ENCODE results near the gene ADAM11. TPM values are rescaled to one million over a fixed set of nuclear protein-coding genes. Genes with fewer than 3 reads are reported as not detected.

ADAM11 gene
- total RNA-seq, 1 experiment from 2014 or later: 0.12 TPM

DNA sequence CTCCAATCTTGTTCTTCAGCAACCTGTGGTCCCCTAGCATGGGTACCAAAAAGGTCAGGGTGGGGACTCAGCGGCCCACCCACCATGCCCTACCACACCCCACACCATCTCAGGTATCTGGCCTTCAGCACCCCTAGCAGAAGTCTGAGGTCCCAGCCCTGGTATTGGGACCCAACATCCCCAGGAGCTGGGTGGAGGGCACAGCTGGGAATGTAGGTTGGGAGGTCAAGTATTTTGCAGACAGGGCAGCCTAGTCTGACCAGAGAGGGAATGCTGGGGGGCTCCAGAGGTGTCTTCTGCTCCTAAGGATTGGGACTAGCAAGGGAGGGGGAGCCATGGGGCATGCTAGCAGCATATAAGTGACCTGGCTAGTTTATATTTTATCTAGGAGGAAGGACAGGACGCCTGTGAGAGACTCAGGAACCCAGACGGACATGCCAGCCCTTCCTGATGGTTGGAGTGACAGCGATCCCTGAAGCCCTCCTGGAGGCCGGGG is 822 bp upstream of the ADAM11 start:
- DNase-seq (ENCODE audit: low read depth): no peak

DNA sequence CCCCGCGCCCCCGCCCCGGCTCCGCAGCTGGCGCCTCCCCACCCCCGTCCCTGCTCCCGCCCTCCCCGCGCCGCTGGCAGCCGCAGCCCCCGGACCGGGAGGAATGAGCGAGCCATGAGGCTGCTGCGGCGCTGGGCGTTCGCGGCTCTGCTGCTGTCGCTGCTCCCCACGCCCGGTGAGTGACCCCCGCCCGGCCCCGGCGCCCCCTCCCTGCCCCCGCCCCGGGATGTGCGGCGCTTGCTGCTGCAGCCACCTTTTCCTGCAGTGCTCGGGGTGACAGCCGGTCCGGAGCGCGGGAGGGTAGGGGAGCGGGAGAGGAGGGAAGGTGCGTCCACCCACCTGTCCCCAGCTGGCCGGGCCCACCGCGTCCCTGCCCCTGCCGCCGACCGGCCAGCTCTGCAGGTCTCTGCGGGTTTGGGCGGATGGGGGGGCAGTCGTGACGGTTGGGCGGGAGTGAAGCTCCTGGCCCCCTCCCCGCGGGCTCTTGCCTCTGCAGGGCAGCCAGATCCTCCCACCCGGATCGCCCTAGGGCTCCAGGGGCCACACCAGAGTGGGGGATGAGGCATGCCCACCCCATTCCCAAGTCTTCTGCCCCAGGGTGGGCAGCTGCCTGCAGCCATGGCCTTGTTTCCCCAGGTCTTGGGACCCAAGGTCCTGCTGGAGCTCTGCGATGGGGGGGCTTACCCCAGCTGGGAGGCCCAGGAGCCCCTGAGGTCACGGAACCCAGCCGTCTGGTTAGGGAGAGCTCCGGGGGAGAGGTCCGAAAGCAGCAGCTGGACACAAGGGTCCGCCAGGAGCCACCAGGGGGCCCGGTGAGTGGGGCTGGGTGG is 513 bp downstream of the ADAM11 start:
- DNase-seq (ENCODE audit: low read depth): no peak

DNA sequence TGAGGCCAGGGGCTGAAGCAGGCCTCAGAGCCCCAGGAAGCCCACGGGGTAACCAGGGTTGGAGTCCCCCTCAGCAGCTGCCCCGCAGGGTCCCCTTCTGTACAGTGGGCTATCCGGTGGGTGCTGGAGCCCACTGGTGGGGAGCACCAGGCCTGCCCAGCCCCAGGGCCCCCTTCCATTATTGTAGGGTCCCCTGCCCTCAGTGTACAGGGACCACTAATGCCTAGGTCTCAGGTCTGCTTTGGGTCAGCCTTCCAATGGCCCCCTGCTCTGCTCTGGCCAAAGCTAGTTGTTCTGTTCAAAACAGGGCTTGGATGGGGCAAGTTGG is 1.1 kb downstream of the ADAM11 start:
- no peak for DNase-seq (ENCODE audit: low read depth)

GRCh38 chr17:44760474-44761308 is 1.9 kb downstream of the ADAM11 start:
- no peak for DNase-seq (ENCODE audit: low read depth)

DNA sequence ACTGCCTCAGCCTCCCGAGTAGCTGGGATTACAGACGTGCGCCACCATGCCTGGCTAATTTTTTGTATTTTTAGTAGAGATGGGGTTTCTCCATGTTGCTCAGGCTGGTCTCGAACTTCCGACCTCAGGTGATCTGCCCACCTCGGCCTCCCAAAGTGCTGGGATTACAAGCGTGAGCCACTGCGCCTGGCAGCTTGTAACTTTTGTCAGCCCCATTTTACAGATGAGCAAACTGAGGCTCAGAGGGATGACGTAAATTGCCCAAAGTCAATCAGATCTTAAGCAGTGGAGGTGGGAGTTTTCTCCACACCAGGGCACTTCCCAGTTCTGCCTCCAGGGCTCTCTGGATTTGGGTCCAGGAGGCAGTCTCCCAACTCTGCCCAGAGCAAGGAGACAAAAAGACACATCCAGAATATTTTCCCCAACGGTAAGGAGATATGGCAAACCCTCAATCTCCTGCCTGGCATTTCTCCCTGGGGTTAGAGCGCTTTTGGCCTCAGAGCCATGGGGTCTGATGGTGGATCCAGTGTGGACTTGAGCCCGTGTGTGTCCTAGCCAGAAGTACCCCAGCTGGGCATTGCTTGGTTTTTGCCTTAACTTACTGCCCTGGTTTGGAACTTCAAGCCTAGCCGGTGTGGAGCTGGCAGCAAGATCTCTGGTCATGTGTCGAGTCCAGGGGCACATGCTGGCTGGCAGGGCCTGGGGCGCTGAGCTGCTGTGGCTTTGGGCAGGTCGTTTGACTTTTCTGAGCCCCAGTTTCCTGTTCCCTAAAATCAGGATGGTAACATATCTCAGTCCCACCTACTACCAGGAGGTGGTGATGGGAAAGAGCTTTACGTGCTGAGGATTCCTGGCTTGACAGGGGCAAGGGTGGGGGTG is 3.4 kb downstream of the ADAM11 start:
- DNase-seq (ENCODE audit: low read depth): no peak

GRCh38 chr17:44763170-44763569 is 4.4 kb downstream of the ADAM11 start:
- DNase-seq (ENCODE audit: low read depth): no peak

DNA sequence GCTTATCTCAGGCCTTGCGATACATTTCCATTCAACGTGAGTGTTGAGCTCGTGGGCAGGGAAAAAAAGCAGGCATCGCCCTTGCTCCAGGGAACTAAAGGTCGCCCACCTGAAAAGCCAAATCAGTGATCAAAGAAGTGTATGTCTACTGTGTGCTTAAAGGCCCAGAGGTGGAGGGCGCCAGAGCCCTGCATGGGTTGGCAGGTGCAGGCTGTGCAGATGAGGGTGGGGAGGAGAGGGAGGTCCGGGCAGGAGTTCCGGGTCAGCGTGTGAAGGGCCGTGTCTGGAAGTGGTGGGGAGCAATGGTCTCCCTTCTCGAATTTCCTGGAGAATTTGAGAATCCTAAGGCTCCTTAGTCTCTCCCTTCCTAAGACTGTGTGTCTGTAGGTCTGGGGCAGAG is 7.2 kb downstream of the ADAM11 start:
- no peak for DNase-seq (ENCODE audit: low read depth)

DNA sequence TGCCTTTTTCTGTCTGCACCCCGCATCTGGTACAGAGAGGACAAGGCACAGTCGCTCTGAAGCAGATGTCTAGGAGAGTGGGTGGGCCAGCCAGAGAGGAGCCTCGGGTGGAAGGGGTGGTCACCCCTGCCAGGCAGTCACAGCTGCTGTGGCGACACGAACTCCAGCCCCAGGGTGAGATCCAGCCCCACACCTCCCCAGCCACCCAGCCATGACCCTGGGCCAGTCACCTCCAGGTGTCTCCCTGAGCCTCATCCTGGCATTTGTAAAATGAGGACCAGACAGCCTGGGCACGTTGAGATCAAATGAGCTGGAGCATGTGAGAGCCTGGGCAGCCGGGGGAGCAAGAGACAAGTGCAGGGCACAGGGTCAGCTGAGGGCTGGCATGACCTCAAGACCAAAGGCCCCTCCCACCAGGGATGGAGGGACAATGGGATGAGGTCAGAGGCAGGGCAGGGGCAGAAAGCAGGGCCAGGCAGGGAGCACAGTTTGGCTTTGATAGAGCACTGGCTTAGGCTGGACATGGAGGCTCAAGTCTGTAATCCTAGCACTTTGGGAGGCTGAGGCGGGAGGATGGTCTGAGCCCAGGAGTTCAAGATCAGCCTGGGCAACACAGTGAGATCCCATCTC is 7.7 kb downstream of the ADAM11 start:
- no peak for DNase-seq (ENCODE audit: low read depth)

DNA sequence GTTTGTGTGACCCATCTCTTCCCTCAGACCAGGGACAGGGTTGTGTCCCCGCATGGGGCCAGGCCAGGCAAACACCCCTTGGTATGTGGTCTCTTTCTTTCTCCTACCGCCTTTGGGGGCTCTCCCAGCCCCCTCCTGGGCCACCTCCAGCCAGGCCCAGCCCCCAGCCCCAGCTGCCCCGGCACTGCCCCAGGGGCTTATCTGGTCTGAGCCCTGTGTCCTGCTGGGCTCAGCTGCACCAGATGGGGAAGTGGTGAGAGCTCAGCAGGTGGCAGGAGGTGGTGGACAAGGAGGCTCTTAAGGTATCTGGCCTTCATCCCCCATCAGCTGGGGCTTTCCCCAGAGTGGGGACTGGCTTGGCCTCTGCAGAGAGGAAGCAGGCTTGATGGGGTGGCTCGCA is 8.7 kb downstream of the ADAM11 start:
- DNase-seq (ENCODE audit: low read depth): no peak

DNA sequence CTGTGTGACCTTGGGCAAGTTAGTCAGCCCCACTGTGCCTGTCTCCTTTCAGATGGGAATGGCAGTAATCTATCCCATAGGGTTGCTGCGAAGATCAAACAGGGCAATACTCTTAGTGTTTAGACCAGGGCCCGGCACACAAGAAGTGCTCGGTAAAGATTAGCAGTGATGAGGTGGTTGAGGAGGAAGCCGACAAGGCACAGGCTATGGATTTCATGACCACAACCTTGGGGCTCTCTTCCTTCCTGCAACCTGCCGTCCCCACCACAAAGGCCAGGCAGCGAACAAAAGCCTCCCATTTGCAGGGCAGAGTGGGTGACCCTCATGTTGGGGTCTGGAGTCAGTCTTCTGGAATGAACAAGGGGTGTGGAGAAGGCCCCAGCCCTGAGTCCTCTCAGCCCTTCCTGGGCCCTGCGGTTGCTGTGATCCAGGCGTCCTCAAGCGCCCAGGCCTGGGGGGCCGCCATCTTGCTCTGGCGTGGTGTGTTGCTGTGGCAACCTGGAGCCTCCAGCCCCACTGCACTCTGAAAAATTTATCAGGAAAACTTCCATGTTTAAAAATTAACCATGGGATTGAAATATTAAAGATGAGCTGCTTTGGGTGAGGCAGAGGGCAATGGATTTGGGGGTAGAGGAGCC is 9.8 kb downstream of the ADAM11 start:
- no peak for DNase-seq (ENCODE audit: low read depth)

DNA sequence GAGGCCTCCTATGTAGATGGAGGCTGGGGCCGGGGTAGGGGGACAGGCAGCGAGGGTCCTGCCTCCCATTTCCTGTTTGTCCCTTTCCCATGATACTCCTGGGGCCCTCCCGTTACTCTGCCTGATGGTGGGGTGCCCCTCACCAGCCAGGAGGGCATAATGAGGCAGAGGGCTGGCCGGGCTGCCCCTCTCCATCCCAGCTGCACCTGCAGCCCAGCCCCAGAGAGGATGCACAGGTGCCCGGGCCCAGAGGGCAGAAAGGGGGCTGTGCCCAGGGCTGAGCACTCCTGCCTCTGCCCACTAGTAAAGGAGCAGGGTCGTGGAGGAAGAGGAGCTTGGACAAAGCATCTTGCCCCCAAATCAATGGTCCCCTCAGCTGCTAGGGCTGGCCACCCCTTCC is 10.4 kb downstream of the ADAM11 start:
- DNase-seq (ENCODE audit: low read depth): no peak

GRCh38 chr17:44769647-44770084 is 10.9 kb downstream of the ADAM11 start:
- DNase-seq (ENCODE audit: low read depth): no peak

GRCh38 chr17:44770166-44770925 is 11.6 kb downstream of the ADAM11 start:
- no peak for DNase-seq (ENCODE audit: low read depth)

DNA sequence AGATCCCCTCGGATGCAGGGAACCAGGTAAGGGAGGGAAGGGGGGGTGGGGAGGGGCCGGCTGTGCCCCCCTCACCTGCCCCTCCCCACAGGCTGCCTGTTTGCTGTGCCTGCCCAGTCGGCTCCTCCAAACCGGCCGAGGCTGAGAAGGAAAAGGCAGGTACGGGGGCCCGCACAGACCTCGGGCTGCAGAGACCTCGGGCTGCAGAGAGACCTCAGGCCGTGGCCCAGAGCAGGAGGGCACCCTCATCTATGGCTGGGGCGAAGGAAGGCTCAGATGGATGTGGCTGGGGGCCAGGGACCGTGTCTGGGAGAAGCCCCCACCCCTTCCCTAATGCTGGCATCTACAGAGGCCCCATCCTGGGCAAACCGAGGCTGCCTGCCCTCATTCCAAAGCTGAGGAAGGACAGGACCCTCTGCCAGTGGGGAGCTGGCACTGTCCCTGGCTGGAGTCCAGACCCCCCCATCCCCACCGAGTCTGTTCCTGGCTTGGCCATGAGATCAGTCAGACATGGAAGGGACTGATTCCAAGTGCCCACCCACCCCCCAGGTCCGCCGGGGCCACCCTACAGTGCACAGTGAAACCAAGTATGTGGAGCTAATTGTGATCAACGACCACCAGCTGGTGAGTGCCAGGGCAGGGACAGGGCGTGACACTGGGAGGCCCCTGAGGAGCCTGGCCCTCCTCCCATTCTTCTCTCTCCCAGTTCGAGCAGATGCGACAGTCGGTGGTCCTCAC is 13.7 kb downstream of the ADAM11 start:
- DNase-seq (ENCODE audit: low read depth): no peak

DNA sequence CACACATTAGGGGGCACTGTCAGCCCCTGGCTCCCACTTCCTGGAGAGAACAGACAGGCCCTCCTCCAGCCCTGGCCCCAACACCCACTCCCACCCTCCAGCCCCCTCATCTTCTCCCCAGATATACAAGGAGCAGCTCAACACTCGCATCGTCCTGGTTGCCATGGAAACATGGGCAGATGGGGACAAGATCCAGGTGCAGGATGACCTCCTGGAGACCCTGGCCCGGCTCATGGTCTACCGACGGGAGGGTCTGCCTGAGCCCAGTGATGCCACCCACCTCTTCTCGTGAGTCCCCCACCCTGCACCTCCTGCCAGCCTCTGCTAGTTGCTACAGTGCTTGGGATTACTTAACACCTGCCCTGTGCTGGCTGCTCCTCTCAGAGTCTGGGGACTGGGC is 14.4 kb downstream of the ADAM11 start:
- DNase-seq (ENCODE audit: low read depth): no peak

DNA sequence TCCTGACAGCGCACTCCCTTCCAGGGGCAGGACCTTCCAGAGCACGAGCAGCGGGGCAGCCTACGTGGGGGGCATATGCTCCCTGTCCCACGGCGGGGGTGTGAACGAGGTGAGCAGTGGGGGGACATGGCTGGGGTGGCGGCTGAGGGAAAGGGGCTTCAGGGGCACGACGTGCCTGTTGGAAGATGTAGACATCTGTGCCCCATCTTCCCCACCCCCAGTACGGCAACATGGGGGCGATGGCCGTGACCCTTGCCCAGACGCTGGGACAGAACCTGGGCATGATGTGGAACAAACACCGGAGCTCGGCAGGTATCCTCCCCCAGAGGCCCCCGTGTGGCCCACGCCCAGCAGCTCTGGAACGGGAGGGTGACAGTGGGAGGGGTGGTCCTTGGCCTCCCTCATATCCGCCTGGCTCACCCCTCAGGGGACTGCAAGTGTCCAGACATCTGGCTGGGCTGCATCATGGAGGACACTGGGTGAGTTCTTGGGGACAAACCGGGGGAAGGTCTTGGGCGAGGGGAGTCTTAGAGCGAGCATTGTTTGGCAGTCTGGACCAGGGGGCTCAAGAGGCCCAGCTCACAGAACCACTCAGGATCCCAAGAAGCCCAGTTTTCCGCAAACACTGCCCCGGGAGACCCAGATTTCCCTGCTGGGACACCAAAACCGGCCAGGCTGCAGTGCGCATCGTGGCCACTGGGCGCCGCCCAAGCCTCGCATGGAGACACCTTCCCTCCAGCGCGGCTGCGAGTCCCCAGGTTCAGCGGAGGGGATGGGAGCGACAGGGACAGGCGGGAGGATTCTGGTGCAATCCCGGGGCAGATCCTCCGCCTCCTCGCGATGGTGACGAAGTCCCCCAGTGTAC is 15.7 kb downstream of the ADAM11 start:
- peak; percentile 68 for DNase-seq (ENCODE audit: low read depth)

DNA sequence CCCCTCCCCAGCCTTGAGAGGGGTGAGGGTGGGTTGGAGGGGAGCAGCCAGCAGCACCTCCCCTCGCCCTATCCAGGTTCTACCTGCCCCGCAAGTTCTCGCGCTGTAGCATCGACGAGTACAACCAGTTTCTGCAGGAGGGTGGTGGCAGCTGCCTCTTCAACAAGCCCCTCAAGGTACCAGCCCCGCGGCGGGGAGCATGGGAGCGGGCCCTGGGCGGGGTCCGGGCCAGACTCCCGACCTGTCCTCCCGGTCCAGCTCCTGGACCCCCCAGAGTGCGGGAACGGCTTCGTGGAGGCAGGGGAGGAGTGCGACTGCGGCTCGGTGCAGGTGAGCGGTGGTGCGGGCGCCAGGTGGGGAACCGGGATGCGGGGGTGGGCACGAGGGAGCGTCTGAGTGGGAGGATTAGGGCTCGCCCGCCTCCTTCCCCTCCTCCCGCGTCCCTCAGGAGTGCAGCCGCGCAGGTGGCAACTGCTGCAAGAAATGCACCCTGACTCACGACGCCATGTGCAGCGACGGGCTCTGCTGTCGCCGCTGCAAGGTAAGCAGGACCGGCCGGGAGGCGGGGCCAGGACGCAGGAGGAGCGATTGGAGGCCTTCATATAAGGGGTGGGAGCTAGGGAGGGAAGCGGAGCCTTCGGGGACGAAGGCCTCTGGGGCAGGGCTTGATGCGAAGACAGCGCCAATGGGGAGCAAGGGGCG is 16.5 kb downstream of the ADAM11 start:
- DNase-seq (ENCODE audit: low read depth): peak; percentile 95
